Pons (tissue), 1 donor: Measurements from ENCODE around the gene KCNJ14.

Experiments used
- DNase-seq: peaks from one replicate; pipeline ENCODE4 v3.0.0-alpha.2; 2016; ENCODE audit warnings: low spot score

KCNJ14 gene

GRCh38 chr19:48455171-48455907 is at the start of gene KCNJ14:
TSS of gene KCNJ14 (plus strand) at chr19:48455574. CDS start at chr19:48461725, 6,151 bp downstream.
- DNase-seq, result no peak

- no peak for DNase-seq
Observed at GRCh38 chr19:48405850-48406249, 49.5 kb upstream of the KCNJ14 start.

- no peak for DNase-seq
Observed at GRCh38 chr19:48413879-48414587, 41.3 kb upstream of the KCNJ14 start.

GRCh38 chr19:48415395-48415794 is 40.0 kb upstream of the KCNJ14 start:
- peak; percentile 41 for DNase-seq

GRCh38 chr19:48415806-48416221 is 39.6 kb upstream of the KCNJ14 start:
- DNase-seq, result no peak

GRCh38 chr19:48417421-48417820 is 38.0 kb upstream of the KCNJ14 start:
- DNase-seq, result no peak

GRCh38 chr19:48418317-48419064 is 36.9 kb upstream of the KCNJ14 start:
- no peak for DNase-seq

- DNase-seq, result peak; percentile 60
Observed at GRCh38 chr19:48419158-48419920, 36.0 kb upstream of the KCNJ14 start.

GRCh38 chr19:48421548-48421947 is 33.8 kb upstream of the KCNJ14 start:
- DNase-seq, result no peak

GRCh38 chr19:48424694-48425219 is 30.6 kb upstream of the KCNJ14 start:
- peak; percentile 31 for DNase-seq

GRCh38 chr19:48428670-48429069 is 26.7 kb upstream of the KCNJ14 start:
- DNase-seq, result no peak

- DNase-seq, result no peak
Observed at GRCh38 chr19:48433337-48433736, 22.0 kb upstream of the KCNJ14 start.

- no peak for DNase-seq
Observed at GRCh38 chr19:48436586-48436985, 18.8 kb upstream of the KCNJ14 start.

- no peak for DNase-seq
Observed at GRCh38 chr19:48441360-48442050, 13.9 kb upstream of the KCNJ14 start.

- no peak for DNase-seq
Observed at GRCh38 chr19:48442116-48443035, 13.0 kb upstream of the KCNJ14 start.

GRCh38 chr19:48443256-48443655 is 12.1 kb upstream of the KCNJ14 start:
- DNase-seq, result no peak

GRCh38 chr19:48443731-48444128 is 11.6 kb upstream of the KCNJ14 start:
- no peak for DNase-seq

GRCh38 chr19:48444129-48444935 is 11.0 kb upstream of the KCNJ14 start:
- no peak for DNase-seq

GRCh38 chr19:48444936-48445200 is 10.5 kb upstream of the KCNJ14 start:
- no peak for DNase-seq

GRCh38 chr19:48445256-48445605 is 10.1 kb upstream of the KCNJ14 start:
- no peak for DNase-seq
